ENCODE results near the gene ABCC1. TPM values are rescaled to one million over a fixed set of nuclear protein-coding genes. Genes with fewer than 3 reads are reported as not detected.

Gene ABCC1
- total and polyA plus RNA-seq, 12 donors: 6.1 to 32.8 (median 21.6) TPM

DNA sequence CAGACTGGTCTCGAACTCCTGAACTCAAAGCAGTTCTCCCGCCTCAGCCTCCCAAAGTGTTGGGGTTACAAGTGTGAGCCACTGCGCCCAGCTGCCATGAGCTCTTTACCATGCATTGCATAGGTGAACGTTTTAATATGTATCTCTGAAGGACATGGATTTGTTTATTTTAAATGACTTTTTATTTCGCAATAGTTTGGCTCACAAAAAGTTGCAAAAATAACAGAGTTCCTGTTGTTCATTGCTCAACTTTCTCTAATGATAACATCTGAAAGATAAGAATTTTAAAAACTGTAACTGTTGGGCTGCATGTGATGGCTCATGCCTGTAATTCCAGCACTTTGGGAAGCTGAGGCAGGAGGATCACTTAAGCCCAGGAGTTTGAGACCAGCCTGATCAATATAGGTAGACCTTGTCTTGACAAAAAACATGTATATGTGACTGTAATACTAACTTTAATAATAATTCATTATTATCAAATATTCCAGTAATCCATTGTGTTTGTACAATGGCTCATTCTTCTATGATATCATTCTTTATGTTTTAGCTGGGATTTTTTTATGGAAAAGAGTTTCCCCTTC lies 80.1 kb downstream of the ABCC1 start:
- intact Hi-C loops (cut with DNase I): loop anchor here in 2 of 10 donors (5.0 to 10.0 kb wide), 3 partner anchors 77 to 145 kb away; partner anchors contain the start of gene CEP20 (in 2 of the 2)
- ATAC-seq (no peak), DNase-seq (no peak)
- H3K4me1 ChIP-seq: peaks cover 0 to 45% (median 19%) of the 10 kb centered on the region in 9 donors
- no peaks in the 10 kb centered on the region for H3K27me3 ChIP-seq
- 81 to 88% methylated on average over 5 of the region's 5 CpGs for WGBS, 2 donors
- no peak overlapping the region for H3K4me3 ChIP-seq
- TF ChIP-seq, protein P1, sequence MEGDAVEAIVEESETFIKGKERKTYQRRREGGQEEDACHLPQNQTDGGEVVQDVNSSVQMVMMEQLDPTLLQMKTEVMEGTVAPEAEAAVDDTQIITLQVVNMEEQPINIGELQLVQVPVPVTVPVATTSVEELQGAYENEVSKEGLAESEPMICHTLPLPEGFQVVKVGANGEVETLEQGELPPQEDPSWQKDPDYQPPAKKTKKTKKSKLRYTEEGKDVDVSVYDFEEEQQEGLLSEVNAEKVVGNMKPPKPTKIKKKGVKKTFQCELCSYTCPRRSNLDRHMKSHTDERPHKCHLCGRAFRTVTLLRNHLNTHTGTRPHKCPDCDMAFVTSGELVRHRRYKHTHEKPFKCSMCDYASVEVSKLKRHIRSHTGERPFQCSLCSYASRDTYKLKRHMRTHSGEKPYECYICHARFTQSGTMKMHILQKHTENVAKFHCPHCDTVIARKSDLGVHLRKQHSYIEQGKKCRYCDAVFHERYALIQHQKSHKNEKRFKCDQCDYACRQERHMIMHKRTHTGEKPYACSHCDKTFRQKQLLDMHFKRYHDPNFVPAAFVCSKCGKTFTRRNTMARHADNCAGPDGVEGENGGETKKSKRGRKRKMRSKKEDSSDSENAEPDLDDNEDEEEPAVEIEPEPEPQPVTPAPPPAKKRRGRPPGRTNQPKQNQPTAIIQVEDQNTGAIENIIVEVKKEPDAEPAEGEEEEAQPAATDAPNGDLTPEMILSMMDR (IDR thresholded peaks at IDR 0.05): no peak
- no peaks in the 10 kb centered on the region for H3K9me3 ChIP-seq
- peaks cover 0 to 35% (median 0%) of the 10 kb centered on the region in 9 donors for H3K36me3 ChIP-seq
- peak overlapping the region in 1 of 10 donors; percentile 9 for H3K27ac ChIP-seq

DNA sequence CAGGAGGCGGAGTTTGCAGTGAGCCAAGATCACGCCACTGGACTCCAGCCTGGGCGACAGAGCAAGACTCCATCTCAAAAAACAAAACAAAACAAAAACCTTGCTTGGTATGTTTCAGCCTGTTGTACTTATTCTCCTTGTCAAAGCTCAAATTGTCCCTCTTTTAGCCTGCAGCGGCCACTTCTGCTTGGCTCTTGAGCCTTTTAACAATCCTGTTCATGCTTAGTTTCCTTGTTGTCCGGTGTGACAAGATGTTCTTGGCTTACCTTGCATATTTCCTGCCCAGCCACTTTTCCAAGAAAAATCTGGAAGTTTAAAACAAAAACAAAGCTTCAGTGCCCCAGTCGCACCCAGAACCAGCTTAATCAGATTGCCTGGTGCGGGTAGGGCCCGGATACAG lies 81.0 kb downstream of the ABCC1 start:
- H3K27ac ChIP-seq: peak overlapping the region in 2 of 10 donors; percentile 23 to 55
- no peaks in the 10 kb centered on the region for H3K9me3 ChIP-seq
- H3K36me3 ChIP-seq: peaks cover 0 to 44% (median 0%) of the 10 kb centered on the region in 9 donors
- TF ChIP-seq, protein P1 (IDR thresholded peaks at IDR 0.05): no peak
- DNase-seq (no peak), ATAC-seq (peak in 1 of 8 donors; percentile 43)
- intact Hi-C loops (cut with DNase I): no loop called here
- no peak overlapping the region for H3K4me3 ChIP-seq
- peaks cover 0 to 37% (median 18%) of the 10 kb centered on the region in 9 donors for H3K4me1 ChIP-seq
- no peaks in the 10 kb centered on the region for H3K27me3 ChIP-seq
- 79 to 83% methylated on average over 8 of the region's 8 CpGs for WGBS, 2 donors

DNA sequence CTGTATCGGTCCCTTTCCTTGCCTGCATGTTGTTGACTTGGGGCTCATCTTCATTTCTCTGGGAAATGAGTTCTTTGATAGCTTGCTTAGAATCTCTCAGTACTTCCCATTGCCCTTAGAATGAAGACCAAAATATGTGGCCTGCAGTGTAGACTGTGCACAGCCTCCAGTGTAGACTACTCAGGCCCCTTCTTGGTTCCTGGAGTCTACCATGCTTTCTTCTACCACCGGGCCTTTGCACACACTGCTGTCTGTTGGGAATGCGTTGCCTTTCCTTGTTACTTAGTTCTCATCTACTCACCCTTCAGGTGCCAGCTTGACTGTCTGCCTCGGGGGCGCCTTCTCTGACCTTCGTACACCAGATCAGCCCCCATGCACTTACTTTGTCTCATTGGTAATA lies 82.0 kb downstream of the ABCC1 start:
- H3K36me3 ChIP-seq: peaks cover 0 to 53% (median 7%) of the 10 kb centered on the region in 9 donors
- H3K9me3 ChIP-seq: no peaks in the 10 kb centered on the region
- H3K27me3 ChIP-seq: no peaks in the 10 kb centered on the region
- DNase-seq (no peak), ATAC-seq (no peak)
- intact Hi-C loops (cut with DNase I): no loop called here
- 96 to 97% methylated on average over 6 of the region's 6 CpGs for WGBS, 2 donors
- peak overlapping the region in 1 of 10 donors; percentile 55 for H3K27ac ChIP-seq
- H3K4me1 ChIP-seq: peaks cover 0 to 37% (median 16%) of the 10 kb centered on the region in 9 donors
- H3K4me3 ChIP-seq: no peak overlapping the region
- TF ChIP-seq, protein P1 (IDR thresholded peaks at IDR 0.05): no peak

DNA sequence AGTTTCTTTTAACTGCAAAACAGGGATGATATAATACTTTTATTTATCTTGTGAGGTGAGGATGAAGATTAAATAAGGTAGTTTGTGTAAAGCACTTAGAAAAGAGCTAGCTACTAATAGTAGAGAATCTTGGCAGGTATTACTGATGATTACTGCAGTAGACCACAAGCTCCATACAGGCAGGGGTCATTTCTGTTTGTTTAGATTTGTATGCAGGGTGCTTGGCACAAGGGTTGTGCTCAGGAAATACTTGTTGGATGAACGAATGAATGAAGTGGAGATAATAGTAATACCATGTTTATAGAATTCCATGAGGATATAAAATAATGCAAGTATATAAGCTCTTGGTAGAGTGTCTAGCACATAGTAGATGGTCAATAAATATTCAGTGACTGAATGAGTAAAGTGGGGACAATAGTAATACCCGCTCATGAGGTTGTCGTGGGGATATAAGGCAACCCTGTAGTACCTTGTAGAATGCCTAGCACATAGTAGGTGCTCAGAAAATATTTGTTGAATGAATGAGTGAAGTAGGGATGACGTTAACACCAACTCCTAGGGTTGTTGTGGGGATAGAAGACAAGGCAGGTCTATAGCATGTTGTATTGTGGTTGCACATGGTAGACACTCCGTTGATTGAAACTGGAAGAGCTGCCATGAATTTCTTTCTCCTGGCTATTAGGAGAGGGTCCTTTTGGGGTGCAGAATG lies 83.0 kb downstream of the ABCC1 start:
- 88 to 97% methylated on average over 5 of the region's 5 CpGs for WGBS, 2 donors
- DNase-seq (no peak), ATAC-seq (no peak)
- Histone ChIP-seq H3K4me3 (no peak overlapping the region), H3K27me3 (no peaks in the 10 kb centered on the region), H3K36me3 (peaks cover 0 to 64% (median 15%) of the 10 kb centered on the region in 9 donors), H3K9me3 (no peaks in the 10 kb centered on the region), H3K4me1 (peaks cover 0 to 36% (median 14%) of the 10 kb centered on the region in 9 donors), H3K27ac (peak overlapping the region in 1 of 10 donors; percentile 62)
- intact Hi-C loops (cut with DNase I): no loop called here
- TF ChIP-seq, protein P1 (IDR thresholded peaks at IDR 0.05): no peak
